SK-N-SH treated with all-trans-retinoic acid at 6 μM for 48 hours (cell line): ENCODE data around the gene EIF2B4.

Source experiments
- BACH2 ChIP-seq: fragments of 250-450 bp; sonication (Bioruptor Pico); IDR thresholded peaks from 2 replicates; pipeline ENCODE4 v1.9.0; 2021; ENCODE audit warnings: mild to moderate bottlenecking, borderline replicate concordance
- ESRRG ChIP-seq: fragments of 250-450 bp; sonication (Bioruptor Pico); IDR thresholded peaks from 2 replicates; pipeline ENCODE4 v1.6.1; 2021; ENCODE audit warnings: mild to moderate bottlenecking
- GLIS3 ChIP-seq: fragments of 250-450 bp; sonication (Bioruptor Pico); IDR thresholded peaks from 2 replicates; pipeline ENCODE4 v1.5.0; 2020; ENCODE audit warnings: mild to moderate bottlenecking, moderate library complexity
- PATZ1 ChIP-seq: fragments of 250-450 bp; sonication (Bioruptor Pico); IDR thresholded peaks from 2 replicates; pipeline ENCODE4 v1.8.0; 2020; ENCODE audit warnings: mild to moderate bottlenecking, moderate library complexity, borderline replicate concordance
- POU6F1 ChIP-seq: fragments of 250-450 bp; sonication (Bioruptor Pico); IDR thresholded peaks from 2 replicates; pipeline ENCODE4 v1.8.0; 2021; ENCODE audit warnings: low read depth, mild to moderate bottlenecking, moderate library complexity, borderline replicate concordance
- PPARA ChIP-seq: fragments of 250-450 bp; sonication (Bioruptor Pico); IDR thresholded peaks from 2 replicates; pipeline ENCODE4 v1.5.0; 2020; ENCODE audit warnings: mild to moderate bottlenecking, borderline replicate concordance
- SNAI2 ChIP-seq: fragments of 250-450 bp; sonication (Bioruptor Pico); IDR thresholded peaks from 2 replicates; pipeline ENCODE4 v1.5.0; 2020; ENCODE audit warnings: mild to moderate bottlenecking, moderate library complexity
- TCF4 ChIP-seq: fragments of 250-450 bp; sonication (Bioruptor Pico); IDR thresholded peaks from 2 replicates; pipeline ENCODE4 v1.8.0; 2021; ENCODE audit warnings: mild to moderate bottlenecking, moderate library complexity, borderline replicate concordance
- TOX ChIP-seq: fragments of 250-450 bp; sonication (Bioruptor Pico); IDR thresholded peaks from 2 replicates; pipeline ENCODE4 v1.8.0; 2021; ENCODE audit warnings: mild to moderate bottlenecking, moderate library complexity, borderline replicate concordance
- ZFP3 ChIP-seq: fragments of 250-450 bp; sonication (Bioruptor Pico); IDR thresholded peaks from 2 replicates; pipeline ENCODE4 v1.5.0; 2020; ENCODE audit warnings: mild to moderate bottlenecking, moderate library complexity
- ZFP30 ChIP-seq: fragments of 450-650 bp; formaldehyde crosslinking; IDR thresholded peaks from 2 replicates; pipeline ENCODE4 v1.5.0; 2022; ENCODE audit warnings: mild to moderate bottlenecking, moderate library complexity
- ZNF70 ChIP-seq: fragments of 450-650 bp; formaldehyde crosslinking; IDR thresholded peaks from 2 replicates; pipeline ENCODE4 v1.5.0; 2020; ENCODE audit warnings: mild to moderate bottlenecking, moderate library complexity
- ZNF8 ChIP-seq: fragments of 450-650 bp; formaldehyde crosslinking; IDR thresholded peaks from 2 replicates; pipeline ENCODE4 v1.5.0; 2020; ENCODE audit warnings: mild to moderate bottlenecking, moderate library complexity

- no peak for TF ChIP-seq PATZ1 (CRISPR knock-in tag)
- no peak for TF ChIP-seq PPARA (CRISPR knock-in tag)
- no peak for TF ChIP-seq SNAI2 (CRISPR knock-in tag)
- TF ChIP-seq GLIS3, result no peak
- TF ChIP-seq TCF4 (CRISPR knock-in tag), result no peak
- no peak for TF ChIP-seq ZFP30 (CRISPR knock-in tag)
- TF ChIP-seq POU6F1 (CRISPR knock-in tag), result no peak
- TF ChIP-seq BACH2 (CRISPR knock-in tag), result no peak
- no peak for TF ChIP-seq ZNF8 (CRISPR knock-in tag)
- no peak for TF ChIP-seq ZNF70 (CRISPR knock-in tag)
- TF ChIP-seq ZFP3 (CRISPR knock-in tag), result no peak
- TF ChIP-seq ESRRG, result no peak
- no peak for TF ChIP-seq TOX (CRISPR knock-in tag)
Measured at GRCh38 chr2:27372937-27373336, 2.8 kb upstream of the EIF2B4 start.
